MCF 10A (cell line): ENCODE data around the gene TRPC4AP. TPM values are rescaled to one million over a fixed set of nuclear protein-coding genes. Genes with fewer than 3 reads are reported as not detected.

ENCODE experiments used
- BruUV-seq: library from RNA; stranded (reverse); fragments of 400-500 nt; replicated peaks from 2 replicates; lab custom pipeline; 2021; lab: Mats Ljungman, UMichigan
- CTCF ChIA-PET: fragments of 300-600 bp; sonication (Branson Sonifier 250); formaldehyde crosslinking; extraction: SDS; loops from one replicate; lab custom pipeline; 2021; ENCODE audit warnings: antibody characterized with exemption, inconsistent platforms; lab: Yijun Ruan, JAX
- POLR2A ChIA-PET: fragments of 300-600, 350-650 bp; sonication (Branson Sonifier 250); formaldehyde crosslinking; extraction: SDS; loops from one replicate; lab custom pipeline; 2020; ENCODE audit warnings: antibody characterized with exemption, inconsistent platforms; lab: Yijun Ruan, JAX
- DNase-seq: peaks from one replicate; pipeline ENCODE4 v3.0.0-alpha.2; 2018; ENCODE audit not compliant: unreplicated experiment
- H3K27ac Mint-ChIP-seq: one replicate; pipeline ENCODE4 v1.8.0; 2022; ENCODE audit warnings: mild to moderate bottlenecking, low read depth, mixed read lengths; ENCODE audit not compliant: unreplicated experiment
- H3K27me3 Mint-ChIP-seq: one replicate; pipeline ENCODE4 v1.8.0; 2022; ENCODE audit warnings: mixed read lengths; ENCODE audit not compliant: insufficient read depth, unreplicated experiment
- H3K36me3 Mint-ChIP-seq: one replicate; pipeline ENCODE4 v1.8.0; 2022; ENCODE audit warnings: mild to moderate bottlenecking, moderate library complexity, mixed read lengths; ENCODE audit not compliant: insufficient read depth, unreplicated experiment
- H3K4me1 Mint-ChIP-seq: one replicate; pipeline ENCODE4 v1.8.0; 2022; ENCODE audit warnings: mixed read lengths; ENCODE audit not compliant: insufficient read depth, unreplicated experiment
- H3K4me3 Mint-ChIP-seq: one replicate; pipeline ENCODE4 v1.8.0; 2022; ENCODE audit warnings: mild to moderate bottlenecking, moderate library complexity, mixed read lengths; ENCODE audit not compliant: unreplicated experiment
- H3K9me3 Mint-ChIP-seq: one replicate; pipeline ENCODE4 v1.8.0; 2022; ENCODE audit warnings: mixed read lengths; ENCODE audit not compliant: unreplicated experiment
- intact Hi-C: fragments of 100-400 bp; cut with micrococcal nuclease; formaldehyde crosslinking; loops from 2 replicates; pipeline ENCODE4 v1.14.1; 2022
- total RNA-seq: library from RNA; stranded (reverse); gene quantifications from 2 replicates; pipeline ENCODE4 v1.2.3, GENCODE V29; 2022
- TF ChIP-seq, protein P1 (sequence below): fragments of 200-600 bp; IDR thresholded peaks from one replicate; pipeline ENCODE4 v1.8.0; 2022; ENCODE audit warnings: antibody characterized with exemption, mild to moderate bottlenecking; ENCODE audit not compliant: unreplicated experiment

TRPC4AP gene
- total RNA-seq, 1 experiment from 2014 or later, result 51.8 TPM

DNA sequence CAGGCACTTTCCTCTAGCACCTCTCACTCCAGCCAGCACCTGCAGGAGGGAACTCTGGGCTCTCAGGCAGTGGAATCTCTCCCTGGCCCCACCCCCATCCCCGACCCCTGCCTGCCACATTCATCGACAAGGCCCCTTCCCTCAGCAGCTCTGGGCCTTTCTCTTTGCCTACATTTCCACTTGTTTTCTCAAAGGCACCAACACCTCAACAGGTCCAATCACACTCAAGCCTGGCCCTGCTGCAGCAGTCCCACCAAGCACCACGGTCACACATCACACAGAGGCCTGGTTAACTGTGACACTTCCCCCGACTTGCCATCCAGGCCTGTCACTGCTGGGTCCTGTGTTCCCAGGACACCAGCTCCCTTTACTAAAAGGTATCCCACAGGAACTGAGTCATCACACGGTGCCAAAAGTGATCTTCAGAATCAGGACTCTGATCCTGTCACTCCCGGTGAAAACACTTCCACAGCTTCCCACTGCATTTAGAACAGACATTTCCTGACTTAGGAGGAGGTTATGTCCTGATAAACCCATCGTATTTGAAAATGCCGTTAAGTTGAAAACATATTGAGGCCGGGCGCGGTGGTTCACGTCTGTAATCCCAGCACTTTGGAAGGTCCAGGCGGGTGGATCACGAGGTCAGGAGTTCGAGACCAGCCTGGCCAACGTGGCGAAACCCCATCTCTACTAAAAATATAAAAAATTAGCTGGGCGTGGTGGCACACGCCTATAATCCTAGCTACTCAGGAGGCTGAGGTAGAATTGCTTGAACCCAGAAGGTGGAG is 82.0 kb downstream of the TRPC4AP start:
- no peak overlapping the region for H3K27ac Mint-ChIP-seq
- intact Hi-C loops, result no loop called here
- H3K4me1 Mint-ChIP-seq, result no peaks in the 10 kb centered on the region
- no peaks in the 10 kb centered on the region for H3K27me3 Mint-ChIP-seq
- H3K9me3 Mint-ChIP-seq, result no peaks in the 10 kb centered on the region
- peaks cover 92% of the 10 kb centered on the region for H3K36me3 Mint-ChIP-seq
- ChIA-PET POLR2A (no interaction called here), CTCF (interaction anchor here (0.6 kb wide), 1 partner anchor 20 kb away, joined by 3 read pairs; no protein-coding TSS in a partner anchor)
- BruUV-seq, result no TSS peak
- TF ChIP-seq, protein P1, sequence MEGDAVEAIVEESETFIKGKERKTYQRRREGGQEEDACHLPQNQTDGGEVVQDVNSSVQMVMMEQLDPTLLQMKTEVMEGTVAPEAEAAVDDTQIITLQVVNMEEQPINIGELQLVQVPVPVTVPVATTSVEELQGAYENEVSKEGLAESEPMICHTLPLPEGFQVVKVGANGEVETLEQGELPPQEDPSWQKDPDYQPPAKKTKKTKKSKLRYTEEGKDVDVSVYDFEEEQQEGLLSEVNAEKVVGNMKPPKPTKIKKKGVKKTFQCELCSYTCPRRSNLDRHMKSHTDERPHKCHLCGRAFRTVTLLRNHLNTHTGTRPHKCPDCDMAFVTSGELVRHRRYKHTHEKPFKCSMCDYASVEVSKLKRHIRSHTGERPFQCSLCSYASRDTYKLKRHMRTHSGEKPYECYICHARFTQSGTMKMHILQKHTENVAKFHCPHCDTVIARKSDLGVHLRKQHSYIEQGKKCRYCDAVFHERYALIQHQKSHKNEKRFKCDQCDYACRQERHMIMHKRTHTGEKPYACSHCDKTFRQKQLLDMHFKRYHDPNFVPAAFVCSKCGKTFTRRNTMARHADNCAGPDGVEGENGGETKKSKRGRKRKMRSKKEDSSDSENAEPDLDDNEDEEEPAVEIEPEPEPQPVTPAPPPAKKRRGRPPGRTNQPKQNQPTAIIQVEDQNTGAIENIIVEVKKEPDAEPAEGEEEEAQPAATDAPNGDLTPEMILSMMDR, result no peak
- DNase-seq, result no peak
- H3K4me3 Mint-ChIP-seq, result no peak overlapping the region

DNA sequence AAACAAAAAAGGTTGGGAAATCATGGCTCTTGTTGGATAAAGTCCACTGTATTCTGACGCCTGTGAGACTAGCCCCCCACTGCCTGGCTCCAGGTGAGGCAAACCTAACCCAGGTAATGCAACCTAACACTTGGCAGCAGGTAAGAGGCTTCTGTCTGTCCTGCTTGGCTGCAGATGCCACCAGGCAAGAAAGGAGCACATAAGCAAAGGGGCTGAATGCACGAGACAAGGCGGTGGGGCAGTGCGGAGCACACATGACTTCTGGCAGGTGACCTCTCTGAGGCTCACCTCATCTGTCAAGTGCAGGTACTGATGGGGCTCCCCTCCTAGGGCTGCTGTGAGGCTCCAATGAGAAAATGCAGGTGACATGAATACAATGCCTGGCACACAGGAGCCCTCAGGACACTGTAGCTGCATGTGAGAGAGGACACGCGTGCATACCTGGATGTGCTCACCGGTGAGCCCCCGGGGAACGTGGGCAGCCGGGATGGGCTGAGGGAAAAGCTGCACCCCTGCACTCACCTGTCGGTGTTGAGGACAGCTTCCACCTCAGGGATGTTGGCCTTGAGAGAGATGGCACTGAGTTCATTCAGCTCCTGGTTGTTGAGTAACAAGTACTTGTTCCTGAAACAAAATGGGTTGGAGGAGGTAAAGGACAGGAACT is 82.8 kb downstream of the TRPC4AP start:
- H3K27ac Mint-ChIP-seq, result no peak overlapping the region
- TF ChIP-seq, protein P1, result no peak
- H3K27me3 Mint-ChIP-seq, result no peaks in the 10 kb centered on the region
- H3K36me3 Mint-ChIP-seq, result peaks cover 92% of the 10 kb centered on the region
- intact Hi-C loops, result no loop called here
- H3K9me3 Mint-ChIP-seq, result no peaks in the 10 kb centered on the region
- ChIA-PET POLR2A (interaction anchor here (0.9 kb wide), 1 partner anchor 42 kb away, joined by 4 read pairs; no protein-coding TSS in a partner anchor), CTCF (interaction anchor here (1.1 kb wide), 1 partner anchor 14 kb away, joined by 3 read pairs; no protein-coding TSS in a partner anchor)
- BruUV-seq, result no TSS peak
- no peak overlapping the region for H3K4me3 Mint-ChIP-seq
- H3K4me1 Mint-ChIP-seq, result no peaks in the 10 kb centered on the region
- DNase-seq, result no peak

DNA sequence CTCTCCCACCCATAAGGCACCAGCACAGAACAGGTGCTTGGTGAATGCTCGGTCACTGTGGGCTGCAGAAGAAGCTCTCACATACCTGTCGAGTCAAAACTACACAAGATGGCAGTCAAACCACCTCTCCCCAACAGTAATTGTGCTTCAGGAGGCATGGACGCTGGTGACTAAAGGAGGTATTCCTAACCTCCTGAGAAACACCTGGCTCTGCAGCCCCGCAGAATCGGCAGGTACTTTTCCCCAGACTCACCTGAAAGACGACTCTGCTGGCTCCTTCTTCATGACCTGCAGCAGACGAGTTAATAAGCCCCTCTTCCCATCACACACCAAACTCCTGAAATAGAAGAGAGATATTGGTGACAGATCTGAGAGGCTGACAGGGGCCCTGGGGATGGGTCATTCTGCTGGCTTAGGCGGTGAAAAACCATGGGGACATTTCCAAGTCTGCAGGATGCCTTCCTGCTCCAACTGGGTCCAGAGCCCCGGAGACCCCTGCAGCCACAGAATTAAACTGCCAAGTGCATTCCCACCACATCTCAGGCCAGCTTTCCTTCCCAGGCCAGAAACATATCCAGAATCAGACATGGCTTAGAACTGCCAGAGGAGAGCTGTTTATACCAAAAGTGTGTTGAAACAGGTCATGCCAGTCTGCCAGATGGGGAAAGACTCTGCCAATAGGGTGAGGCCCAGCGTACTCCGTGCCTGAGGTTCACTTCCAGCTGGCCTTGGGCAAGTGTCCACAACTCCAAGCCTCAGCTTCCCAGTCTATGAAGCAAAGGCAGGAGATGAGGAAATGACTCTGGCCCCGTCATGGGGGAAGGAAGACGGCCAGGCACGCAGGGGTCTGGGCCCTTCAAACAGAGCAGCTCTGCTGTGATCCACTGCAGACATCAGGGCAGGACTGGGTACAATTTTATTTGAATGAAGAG is 83.9 kb downstream of the TRPC4AP start:
- Mint-ChIP-seq H3K9me3 (no peaks in the 10 kb centered on the region), H3K4me3 (no peak overlapping the region), H3K27ac (no peak overlapping the region), H3K36me3 (peaks cover 92% of the 10 kb centered on the region), H3K4me1 (no peaks in the 10 kb centered on the region), H3K27me3 (no peaks in the 10 kb centered on the region)
- POLR2A ChIA-PET, result no interaction called here
- CTCF ChIA-PET, result interaction anchor here (1.0 to 1.1 kb wide), 2 partner anchors 13 to 20 kb away, joined by 3 read pairs; no protein-coding TSS in a partner anchor
- DNase-seq, result no peak
- no TSS peak for BruUV-seq
- TF ChIP-seq, protein P1, result no peak
- intact Hi-C loops, result no loop called here
